ENCODE measurements around the gene TUBB. TPM values are rescaled to one million over a fixed set of nuclear protein-coding genes. Genes with fewer than 3 reads are reported as not detected.

TUBB gene
- total and polyA plus RNA-seq, 9 of the 15 experiments (the other 6 are each of a cell fraction or from before 2014, with no cell fraction given) = 971 to 2,870 (median 1,478) TPM

- TF ChIP-seq, protein P1, sequence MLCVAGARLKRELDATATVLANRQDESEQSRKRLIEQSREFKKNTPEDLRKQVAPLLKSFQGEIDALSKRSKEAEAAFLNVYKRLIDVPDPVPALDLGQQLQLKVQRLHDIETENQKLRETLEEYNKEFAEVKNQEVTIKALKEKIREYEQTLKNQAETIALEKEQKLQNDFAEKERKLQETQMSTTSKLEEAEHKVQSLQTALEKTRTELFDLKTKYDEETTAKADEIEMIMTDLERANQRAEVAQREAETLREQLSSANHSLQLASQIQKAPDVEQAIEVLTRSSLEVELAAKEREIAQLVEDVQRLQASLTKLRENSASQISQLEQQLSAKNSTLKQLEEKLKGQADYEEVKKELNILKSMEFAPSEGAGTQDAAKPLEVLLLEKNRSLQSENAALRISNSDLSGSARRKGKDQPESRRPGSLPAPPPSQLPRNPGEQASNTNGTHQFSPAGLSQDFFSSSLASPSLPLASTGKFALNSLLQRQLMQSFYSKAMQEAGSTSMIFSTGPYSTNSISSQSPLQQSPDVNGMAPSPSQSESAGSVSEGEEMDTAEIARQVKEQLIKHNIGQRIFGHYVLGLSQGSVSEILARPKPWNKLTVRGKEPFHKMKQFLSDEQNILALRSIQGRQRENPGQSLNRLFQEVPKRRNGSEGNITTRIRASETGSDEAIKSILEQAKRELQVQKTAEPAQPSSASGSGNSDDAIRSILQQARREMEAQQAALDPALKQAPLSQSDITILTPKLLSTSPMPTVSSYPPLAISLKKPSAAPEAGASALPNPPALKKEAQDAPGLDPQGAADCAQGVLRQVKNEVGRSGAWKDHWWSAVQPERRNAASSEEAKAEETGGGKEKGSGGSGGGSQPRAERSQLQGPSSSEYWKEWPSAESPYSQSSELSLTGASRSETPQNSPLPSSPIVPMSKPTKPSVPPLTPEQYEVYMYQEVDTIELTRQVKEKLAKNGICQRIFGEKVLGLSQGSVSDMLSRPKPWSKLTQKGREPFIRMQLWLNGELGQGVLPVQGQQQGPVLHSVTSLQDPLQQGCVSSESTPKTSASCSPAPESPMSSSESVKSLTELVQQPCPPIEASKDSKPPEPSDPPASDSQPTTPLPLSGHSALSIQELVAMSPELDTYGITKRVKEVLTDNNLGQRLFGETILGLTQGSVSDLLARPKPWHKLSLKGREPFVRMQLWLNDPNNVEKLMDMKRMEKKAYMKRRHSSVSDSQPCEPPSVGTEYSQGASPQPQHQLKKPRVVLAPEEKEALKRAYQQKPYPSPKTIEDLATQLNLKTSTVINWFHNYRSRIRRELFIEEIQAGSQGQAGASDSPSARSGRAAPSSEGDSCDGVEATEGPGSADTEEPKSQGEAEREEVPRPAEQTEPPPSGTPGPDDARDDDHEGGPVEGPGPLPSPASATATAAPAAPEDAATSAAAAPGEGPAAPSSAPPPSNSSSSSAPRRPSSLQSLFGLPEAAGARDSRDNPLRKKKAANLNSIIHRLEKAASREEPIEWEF (CRISPR knock-in tag; IDR thresholded peaks at IDR 0.05) = no peak
- TF ChIP-seq EP400 (IDR thresholded peaks at IDR 0.05) (peak; percentile 100), MCM3 (IDR thresholded peaks at IDR 0.05) (no peak), ZNF134 (CRISPR knock-in tag; conservative IDR thresholded peaks at IDR 0.05) (no peak), ZNF395 (CRISPR knock-in tag; IDR thresholded peaks at IDR 0.05) (peak; percentile 96), NCOA6 (IDR thresholded peaks at IDR 0.05) (no peak), ZNF449 (CRISPR knock-in tag; IDR thresholded peaks at IDR 0.05) (no peak), MAFG (tag; conservative IDR thresholded peaks at IDR 0.05) (peak; percentile 99), TSC22D4 (tag; IDR thresholded peaks at IDR 0.05) (no peak), ZKSCAN3 (CRISPR knock-in tag; IDR thresholded peaks at IDR 0.05) (no peak), LARP7 (IDR thresholded peaks at IDR 0.05) (no peak), ZC3H8 (IDR thresholded peaks at IDR 0.05) (no peak)
- TF ChIP-seq, protein P2, sequence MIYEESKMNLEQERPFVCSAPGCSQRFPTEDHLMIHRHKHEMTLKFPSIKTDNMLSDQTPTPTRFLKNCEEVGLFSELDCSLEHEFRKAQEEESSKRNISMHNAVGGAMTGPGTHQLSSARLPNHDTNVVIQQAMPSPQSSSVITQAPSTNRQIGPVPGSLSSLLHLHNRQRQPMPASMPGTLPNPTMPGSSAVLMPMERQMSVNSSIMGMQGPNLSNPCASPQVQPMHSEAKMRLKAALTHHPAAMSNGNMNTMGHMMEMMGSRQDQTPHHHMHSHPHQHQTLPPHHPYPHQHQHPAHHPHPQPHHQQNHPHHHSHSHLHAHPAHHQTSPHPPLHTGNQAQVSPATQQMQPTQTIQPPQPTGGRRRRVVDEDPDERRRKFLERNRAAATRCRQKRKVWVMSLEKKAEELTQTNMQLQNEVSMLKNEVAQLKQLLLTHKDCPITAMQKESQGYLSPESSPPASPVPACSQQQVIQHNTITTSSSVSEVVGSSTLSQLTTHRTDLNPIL (CRISPR knock-in tag; IDR thresholded peaks at IDR 0.05) = no peak
- TF ChIP-seq, protein P3, sequence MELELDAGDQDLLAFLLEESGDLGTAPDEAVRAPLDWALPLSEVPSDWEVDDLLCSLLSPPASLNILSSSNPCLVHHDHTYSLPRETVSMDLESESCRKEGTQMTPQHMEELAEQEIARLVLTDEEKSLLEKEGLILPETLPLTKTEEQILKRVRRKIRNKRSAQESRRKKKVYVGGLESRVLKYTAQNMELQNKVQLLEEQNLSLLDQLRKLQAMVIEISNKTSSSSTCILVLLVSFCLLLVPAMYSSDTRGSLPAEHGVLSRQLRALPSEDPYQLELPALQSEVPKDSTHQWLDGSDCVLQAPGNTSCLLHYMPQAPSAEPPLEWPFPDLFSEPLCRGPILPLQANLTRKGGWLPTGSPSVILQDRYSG (tag; conservative IDR thresholded peaks at IDR 0.05; ENCODE audit: low read depth) = no peak
- TF ChIP-seq, protein P4, sequence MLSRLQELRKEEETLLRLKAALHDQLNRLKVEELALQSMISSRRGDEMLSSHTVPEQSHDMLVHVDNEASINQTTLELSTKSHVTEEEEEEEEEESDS (CRISPR knock-in tag; IDR thresholded peaks at IDR 0.05) = no peak
- TF ChIP-seq, protein P5, sequence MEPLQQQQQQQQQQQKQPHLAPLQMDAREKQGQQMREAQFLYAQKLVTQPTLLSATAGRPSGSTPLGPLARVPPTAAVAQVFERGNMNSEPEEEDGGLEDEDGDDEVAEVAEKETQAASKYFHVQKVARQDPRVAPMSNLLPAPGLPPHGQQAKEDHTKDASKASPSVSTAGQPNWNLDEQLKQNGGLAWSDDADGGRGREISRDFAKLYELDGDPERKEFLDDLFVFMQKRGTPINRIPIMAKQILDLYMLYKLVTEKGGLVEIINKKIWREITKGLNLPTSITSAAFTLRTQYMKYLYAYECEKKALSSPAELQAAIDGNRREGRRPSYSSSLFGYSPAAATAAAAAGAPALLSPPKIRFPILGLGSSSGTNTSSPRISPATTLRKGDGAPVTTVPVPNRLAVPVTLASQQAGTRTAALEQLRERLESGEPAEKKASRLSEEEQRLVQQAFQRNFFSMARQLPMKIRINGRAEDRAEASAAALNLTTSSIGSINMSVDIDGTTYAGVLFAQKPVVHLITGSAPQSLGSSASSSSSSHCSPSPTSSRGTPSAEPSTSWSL (CRISPR knock-in tag; IDR thresholded peaks at IDR 0.05; ENCODE audit: borderline replicate concordance) = no peak
Measured at GRCh38 chr6:30717129-30717844, 2.9 kb upstream of the TUBB start, which contains the start of gene MDC1 (continued).

All from K562 (cell line).